GM23338 (cell line): ENCODE results near the gene SLC38A10. TPM values are rescaled to one million over a fixed set of nuclear protein-coding genes. Genes with fewer than 3 reads are reported as not detected.

Experiments
- CREB1 ChIP-seq: fragments of 250-450 bp; sonication (Bioruptor Pico); IDR thresholded peaks from 2 replicates; pipeline ENCODE4 v1.5.0; 2020; ENCODE audit warnings: low read depth, mild to moderate bottlenecking, moderate library complexity
- EZH2 ChIP-seq: fragments of 200-600 bp; sonication (generic); IDR thresholded peaks from one replicate; pipeline ENCODE4 v1.8.0; 2017; ENCODE audit warnings: antibody characterized with exemption, mild to moderate bottlenecking, low read depth; ENCODE audit not compliant: unreplicated experiment
- EZH2phosphoT487 ChIP-seq: fragments of 200-600 bp; sonication (generic); IDR thresholded peaks from one replicate; pipeline ENCODE4 v1.8.1; 2018; ENCODE audit warnings: antibody characterized with exemption; ENCODE audit not compliant: unreplicated experiment
- NANOG ChIP-seq: IDR thresholded peaks from 2 replicates; pipeline ENCODE4 v1.6.1; 2016; ENCODE audit warnings: antibody characterized with exemption, borderline replicate concordance
- ZNF114 ChIP-seq: fragments of 250-450 bp; sonication (Bioruptor Pico); IDR thresholded peaks from 2 replicates; pipeline ENCODE4 v1.5.0; 2020; ENCODE audit warnings: mild to moderate bottlenecking, moderate library complexity
- ZNF331 ChIP-seq: fragments of 250-450 bp; sonication (Bioruptor Pico); IDR thresholded peaks from 2 replicates; pipeline ENCODE4 v1.5.0; 2020; ENCODE audit warnings: low read depth, mild to moderate bottlenecking, moderate library complexity
- ZNF462 ChIP-seq: fragments of 250-450 bp; sonication (Bioruptor Pico); IDR thresholded peaks from 2 replicates; pipeline ENCODE4 v1.5.0; 2020; ENCODE audit warnings: mild to moderate bottlenecking, moderate library complexity
- polyA plus RNA-seq: library from polyadenylated mRNA; unstranded; fragments of >200 nt; fragmentation: Nextera tagmentation; extraction: Ambion mirVana; gene quantifications from 2 replicates; pipeline ENCODE4 v1.2.1, GENCODE V29; 2016
- total RNA-seq: library from RNA; depleted of rRNA; stranded (reverse); fragments of >200 nt; shearing (Covaris generic); gene quantifications from 2 replicates; pipeline ENCODE4 v1.2.3, GENCODE V29; 2014
- TF ChIP-seq, protein P1 (sequence below), 2 experiments: fragments of 200-600 bp in 1 of 2; sonication (generic) in 1 of 2; conservative IDR thresholded peaks; 2 replicates each; pipeline versions ENCODE4 v1.5.1 to v1.6.1; 2016 to 2017; ENCODE audit warnings: antibody characterized with exemption in 2 of 2, low read depth in 2 of 2, mild to moderate bottlenecking in 2 of 2, moderate library complexity in 1 of 2

The SLC38A10 gene
- total and polyA plus RNA-seq, 2 experiments from 2014 or later, result 17.1 to 55.8 TPM

- TF ChIP-seq ZNF462, result no peak
- no peak for TF ChIP-seq ZNF114
- no peak for TF ChIP-seq ZNF331
- TF ChIP-seq EZH2, result no peak
- TF ChIP-seq EZH2phosphoT487, result no peak
- TF ChIP-seq NANOG, result no peak
- TF ChIP-seq, protein P1, sequence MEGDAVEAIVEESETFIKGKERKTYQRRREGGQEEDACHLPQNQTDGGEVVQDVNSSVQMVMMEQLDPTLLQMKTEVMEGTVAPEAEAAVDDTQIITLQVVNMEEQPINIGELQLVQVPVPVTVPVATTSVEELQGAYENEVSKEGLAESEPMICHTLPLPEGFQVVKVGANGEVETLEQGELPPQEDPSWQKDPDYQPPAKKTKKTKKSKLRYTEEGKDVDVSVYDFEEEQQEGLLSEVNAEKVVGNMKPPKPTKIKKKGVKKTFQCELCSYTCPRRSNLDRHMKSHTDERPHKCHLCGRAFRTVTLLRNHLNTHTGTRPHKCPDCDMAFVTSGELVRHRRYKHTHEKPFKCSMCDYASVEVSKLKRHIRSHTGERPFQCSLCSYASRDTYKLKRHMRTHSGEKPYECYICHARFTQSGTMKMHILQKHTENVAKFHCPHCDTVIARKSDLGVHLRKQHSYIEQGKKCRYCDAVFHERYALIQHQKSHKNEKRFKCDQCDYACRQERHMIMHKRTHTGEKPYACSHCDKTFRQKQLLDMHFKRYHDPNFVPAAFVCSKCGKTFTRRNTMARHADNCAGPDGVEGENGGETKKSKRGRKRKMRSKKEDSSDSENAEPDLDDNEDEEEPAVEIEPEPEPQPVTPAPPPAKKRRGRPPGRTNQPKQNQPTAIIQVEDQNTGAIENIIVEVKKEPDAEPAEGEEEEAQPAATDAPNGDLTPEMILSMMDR (conservative IDR thresholded peaks at IDR 0.05; ENCODE audit: low read depth in 2 of 2), result no peak
- no peak for TF ChIP-seq CREB1 (CRISPR knock-in tag)
Measured at GRCh38 chr17:81219476-81220180, 75.5 kb downstream of the SLC38A10 start (continued).
